Activated CD4-positive, alpha-beta T cell treated with anti-CD3 and anti-CD28 coated beads for 48 hours (primary cell): ENCODE data around the gene FSTL4.
A peak's percentile ranks its signal among the peaks of the same experiment; 100 is the strongest.

ENCODE experiments used
- DNase-seq: peaks from one replicate; pipeline ENCODE4 v3.0.0-alpha.2; 2020

FSTL4 gene

GRCh38 chr5:133334796-133335639 lies 277.3 kb downstream of the FSTL4 start:
- DNase-seq, result no peak

DNA sequence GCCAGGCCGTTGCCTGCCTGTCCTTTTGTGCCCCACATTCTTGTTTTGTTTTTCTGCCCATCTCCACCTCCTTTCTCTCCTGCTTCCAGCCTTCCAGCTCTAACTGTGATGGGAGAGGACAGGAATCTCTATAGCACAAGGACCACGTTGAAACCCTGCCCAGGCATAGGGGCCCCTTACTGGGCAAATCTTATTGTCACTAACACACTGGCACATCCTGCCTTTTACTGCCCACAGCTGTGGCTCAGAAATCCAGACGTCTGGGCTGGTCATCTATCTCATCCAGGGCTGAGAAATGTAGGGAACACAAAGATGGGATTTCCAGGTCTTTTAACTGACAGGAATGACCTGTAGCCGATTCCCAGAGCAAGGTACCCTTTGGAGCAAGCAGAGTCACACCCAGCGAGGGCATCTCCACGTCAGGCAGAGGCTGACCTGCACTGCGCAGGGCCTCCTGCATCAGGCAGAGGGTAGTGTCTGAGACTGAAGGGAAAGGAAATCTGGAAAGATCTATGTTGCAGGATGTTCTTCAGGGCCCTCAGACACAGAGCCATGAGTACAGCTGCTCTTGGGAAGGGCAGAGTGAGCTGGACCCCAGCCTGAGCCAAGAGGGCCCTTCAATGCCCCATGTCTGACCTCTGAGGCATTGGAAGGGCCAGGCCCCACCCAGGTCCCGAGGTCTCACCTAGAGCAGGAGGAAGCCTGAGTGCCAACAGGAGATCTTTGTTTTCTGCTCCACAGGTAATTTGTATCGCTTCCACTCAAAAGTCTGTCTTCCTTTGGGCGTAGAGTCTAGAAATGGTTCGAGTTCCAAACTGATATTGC lies 278.8 kb downstream of the FSTL4 start:
- DNase-seq, result no peak

DNA sequence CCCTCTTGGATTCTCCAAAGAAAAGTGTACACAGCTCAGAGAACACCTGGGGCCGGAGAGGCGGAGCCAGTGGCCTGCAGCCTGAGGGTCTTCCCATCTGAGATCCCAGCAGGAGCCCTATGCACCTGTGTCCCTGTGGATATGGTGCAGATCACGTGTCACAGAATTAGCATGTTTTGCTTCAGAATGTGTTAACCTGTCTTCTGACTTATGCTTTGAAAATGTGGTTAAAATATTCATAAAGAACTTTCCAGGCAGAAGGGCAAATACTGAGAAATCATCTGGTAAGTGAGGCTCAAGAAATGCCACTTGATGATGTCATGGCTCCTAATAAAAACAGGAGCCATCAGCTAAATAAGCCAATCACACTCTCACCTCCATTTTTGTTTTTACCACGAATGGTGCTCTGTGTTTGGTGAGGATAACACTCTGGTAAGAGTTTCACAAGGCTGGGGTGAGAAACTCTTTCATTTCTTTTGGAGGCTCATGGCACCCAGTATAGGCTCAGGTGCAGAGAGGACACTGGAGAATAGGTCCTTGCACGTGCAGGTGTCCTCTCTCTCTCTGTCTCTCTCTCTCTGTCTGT lies 279.8 kb downstream of the FSTL4 start:
- no peak for DNase-seq

GRCh38 chr5:133331941-133332340 lies 280.4 kb downstream of the FSTL4 start:
- DNase-seq, result peak; percentile 28

DNA sequence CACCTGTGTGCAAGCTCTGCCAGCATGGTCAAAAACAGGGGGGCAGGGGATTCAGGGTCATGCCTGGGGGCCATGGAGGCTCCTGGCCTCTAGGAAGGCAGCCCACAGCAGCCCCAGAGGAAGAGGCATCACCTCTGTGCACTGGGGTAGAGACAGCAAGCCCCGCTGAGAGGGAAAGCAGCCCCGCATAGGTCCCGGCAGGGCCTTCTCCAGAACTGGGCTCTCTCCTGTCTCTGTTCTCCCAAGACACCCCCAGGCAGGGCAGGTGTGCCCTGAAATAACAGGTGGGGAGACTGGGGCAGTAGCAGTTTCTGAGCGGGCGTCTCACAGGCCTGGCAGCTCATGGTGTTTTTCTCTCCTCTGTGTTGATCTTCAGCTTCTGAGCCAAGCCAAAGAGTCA lies 281.4 kb downstream of the FSTL4 start:
- DNase-seq, result no peak

DNA sequence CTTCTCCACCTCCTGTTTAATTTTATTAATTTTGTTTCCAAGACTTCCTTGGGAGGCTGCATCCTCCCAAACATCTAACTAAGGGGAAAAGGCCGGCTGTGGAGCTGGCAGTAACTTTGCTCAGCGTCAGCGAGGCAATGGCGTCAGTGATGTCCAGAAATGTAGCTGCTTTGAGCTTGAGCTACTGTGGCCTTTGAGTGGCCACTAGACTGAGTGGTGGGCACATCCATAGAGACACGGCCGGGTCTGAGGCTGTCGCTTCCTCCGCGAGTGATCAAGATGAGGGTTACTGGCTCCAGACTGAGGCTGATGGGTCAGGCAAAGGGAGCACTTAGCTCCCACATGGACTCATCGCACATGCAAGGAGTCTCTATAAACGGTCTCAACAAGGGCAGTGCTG lies 283.5 kb downstream of the FSTL4 start:
- DNase-seq, result no peak

DNA sequence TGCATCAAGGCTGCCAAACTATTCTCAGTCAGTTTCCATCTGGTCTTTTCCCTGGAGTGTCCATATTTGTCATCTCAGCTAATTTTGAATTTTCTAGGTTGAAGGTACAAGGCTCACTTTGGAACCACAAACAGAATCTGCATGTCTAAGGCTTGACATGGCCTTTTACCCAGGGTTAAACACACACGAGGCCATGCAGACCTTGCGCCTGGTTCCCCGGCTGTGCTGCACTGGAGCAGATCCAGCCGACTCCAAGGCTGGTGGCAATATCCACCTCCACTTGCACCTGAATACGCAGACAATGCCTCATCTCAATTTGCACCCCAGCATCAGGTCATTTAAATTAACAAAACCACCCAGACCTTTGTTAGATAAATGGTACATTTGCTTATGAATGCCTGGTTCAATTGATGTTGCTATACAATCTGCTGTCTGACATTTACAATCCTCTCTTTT lies 284.4 kb downstream of the FSTL4 start:
- DNase-seq, result no peak

- DNase-seq, result no peak
These were observed 286.0 kb downstream of the FSTL4 start for GRCh38 chr5:133326361-133326760.

DNA sequence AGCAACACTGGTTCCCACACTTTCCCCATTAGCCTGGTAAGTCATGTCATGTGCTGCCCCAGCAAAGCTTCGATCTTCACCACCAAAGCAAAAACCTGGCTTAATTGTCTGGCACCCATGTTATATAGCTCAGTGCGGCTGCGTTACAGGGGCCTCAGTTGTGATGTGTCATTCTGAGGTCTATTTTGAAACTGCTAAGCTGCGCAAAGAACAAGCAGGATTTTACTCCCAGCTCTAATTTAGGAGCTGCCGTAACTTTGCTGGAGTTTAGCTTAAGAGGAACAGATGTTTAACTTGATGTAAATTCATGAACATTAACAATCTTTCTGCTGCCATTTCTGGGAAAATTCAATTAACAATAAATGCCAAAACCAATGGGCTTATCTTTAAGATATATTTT lies 286.5 kb downstream of the FSTL4 start:
- DNase-seq, result no peak

DNA sequence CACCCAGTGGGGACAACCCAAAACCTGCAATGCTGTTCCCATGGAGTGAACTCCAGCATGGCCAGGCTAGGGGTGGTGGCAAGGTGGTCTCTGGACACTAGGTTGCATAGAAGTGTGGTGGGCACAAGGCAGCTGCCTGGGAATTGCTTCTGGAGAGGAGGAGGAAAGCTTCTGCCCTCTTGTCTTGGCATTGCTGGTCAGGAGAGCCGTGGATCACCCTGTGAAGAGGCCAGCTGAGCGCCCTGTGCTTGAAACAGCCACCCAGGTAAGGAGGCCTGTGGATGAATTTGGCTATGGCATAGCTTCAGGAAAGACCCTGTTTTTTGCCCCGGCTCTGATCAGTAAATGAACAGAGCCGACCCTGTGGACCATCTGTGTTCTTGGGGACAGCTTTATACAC lies 287.4 kb downstream of the FSTL4 start:
- no peak for DNase-seq

- DNase-seq, result no peak
These were observed 288.6 kb downstream of the FSTL4 start for GRCh38 chr5:133323494-133324457.

DNA sequence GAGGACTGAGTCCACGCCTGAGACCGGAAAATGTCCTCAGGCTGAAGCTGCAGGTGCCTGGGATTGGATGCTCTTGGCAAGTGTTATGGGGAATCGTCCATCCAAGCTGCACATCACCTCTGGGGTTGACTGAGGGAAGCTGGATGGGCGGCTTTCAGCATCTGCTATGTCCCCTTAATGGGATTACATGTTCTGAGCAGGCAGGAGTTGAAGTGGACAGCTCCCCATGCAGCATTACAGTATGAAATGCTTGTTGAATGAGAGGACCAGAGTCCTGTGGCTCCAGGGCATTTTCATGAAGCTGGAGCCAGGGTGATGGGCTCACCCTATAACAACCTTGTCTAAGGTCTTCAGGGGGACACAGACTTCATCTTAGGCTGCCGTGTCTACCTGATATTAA lies 289.6 kb downstream of the FSTL4 start:
- no peak for DNase-seq

GRCh38 chr5:133321833-133322420 lies 290.4 kb downstream of the FSTL4 start:
- peak; percentile 67 for DNase-seq

GRCh38 chr5:133321286-133321832 lies 291.0 kb downstream of the FSTL4 start:
- DNase-seq, result no peak

- DNase-seq, result no peak
These were observed 292.3 kb downstream of the FSTL4 start for GRCh38 chr5:133319905-133320520.

DNA sequence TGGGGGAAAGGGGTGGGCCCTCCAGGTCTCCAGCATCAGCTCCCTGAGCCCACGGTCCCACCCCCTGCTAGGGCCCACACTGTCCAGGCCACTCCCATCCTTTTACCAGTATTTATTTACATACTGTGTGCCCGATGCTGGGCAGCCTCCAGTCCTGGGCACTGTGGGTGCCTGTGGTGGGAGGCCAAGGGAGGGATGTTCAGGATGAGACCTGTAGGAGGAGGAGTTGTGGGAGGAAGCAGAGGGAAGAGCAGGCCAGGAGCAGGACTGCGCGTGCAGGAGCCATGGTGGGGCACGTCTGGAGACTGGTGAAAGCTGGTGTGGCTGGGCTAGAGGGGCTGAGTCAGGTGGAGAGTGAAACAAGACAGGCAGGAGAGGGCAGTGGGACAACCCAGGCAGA lies 293.1 kb downstream of the FSTL4 start:
- no peak for DNase-seq

DNA sequence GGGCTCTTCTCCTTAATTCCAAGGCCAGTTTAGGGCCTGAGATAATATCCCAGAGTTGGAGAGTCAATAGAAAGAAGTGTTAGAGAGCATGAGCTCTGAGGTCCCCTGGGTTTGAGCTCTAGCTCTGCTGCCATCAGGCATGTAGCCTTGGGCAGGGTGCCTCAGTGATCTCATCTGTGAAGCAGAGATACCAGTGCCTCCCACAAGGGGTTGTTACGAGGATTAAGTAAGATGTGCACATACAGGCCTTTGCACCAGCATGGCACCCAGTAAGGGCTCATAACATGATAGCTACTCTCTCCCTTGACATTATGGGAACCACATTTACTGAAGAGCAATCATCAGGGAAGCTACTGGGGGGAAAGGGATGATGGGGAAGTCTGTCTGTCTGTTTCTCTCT lies 294.8 kb downstream of the FSTL4 start:
- no peak for DNase-seq

GRCh38 chr5:133316346-133317343 lies 295.7 kb downstream of the FSTL4 start:
- no peak for DNase-seq

GRCh38 chr5:133314086-133314485 lies 298.3 kb downstream of the FSTL4 start:
- no peak for DNase-seq

- no peak for DNase-seq
These were observed 301.2 kb downstream of the FSTL4 start for GRCh38 chr5:133311176-133311575.
